Astrocyte (in vitro differentiated cells and primary cell): ENCODE results near the gene LRRC61. TPM values are rescaled to one million over a fixed set of nuclear protein-coding genes. Genes with fewer than 3 reads are reported as not detected.
"Not testable (repeated sequence)": the region's sequence is repeated elsewhere in the genome, so short reads cannot be mapped to it uniquely, and the experiment has no call there.

ENCODE experiments used
- DNase-seq: peaks from one replicate; pipeline ENCODE4 v3.0.0-alpha.2; 2010; ENCODE audit warnings: low read depth
- FAIRE-seq: peaks from 2 replicates; lab custom pipeline; 2011; peaks lifted over from hg19 to GRCh38; lab: Jason Lieb, UNC
- H2AFZ ChIP-seq: 2 replicates; pipeline ENCODE4 v1.6.0; 2012; ENCODE audit warnings: low read depth, low read length, inconsistent platforms
- H3K27ac ChIP-seq: 2 replicates; pipeline ENCODE4 v1.5.1; 2011; ENCODE audit warnings: low read depth, low read length, inconsistent platforms
- H3K27me3 ChIP-seq: 2 replicates; pipeline ENCODE4 v1.6.0; 2011; ENCODE audit warnings: low read length, inconsistent platforms; ENCODE audit not compliant: insufficient read depth
- H3K36me3 ChIP-seq: 2 replicates; pipeline ENCODE4 v1.5.1; 2011; ENCODE audit warnings: low read length, inconsistent platforms; ENCODE audit not compliant: insufficient read depth
- H3K4me1 ChIP-seq: 2 replicates; pipeline ENCODE4 v1.5.1; 2011; ENCODE audit warnings: low read length, inconsistent platforms; ENCODE audit not compliant: insufficient read depth
- H3K4me2 ChIP-seq: 2 replicates; pipeline ENCODE4 v1.6.0; 2012; ENCODE audit warnings: low read length, inconsistent platforms
- H3K4me3 ChIP-seq: 2 replicates; pipeline ENCODE4 v1.5.1; 2011; ENCODE audit warnings: low read depth, mild to moderate bottlenecking, low read length, inconsistent platforms; ENCODE audit not compliant: insufficient read depth
- H3K79me2 ChIP-seq: 2 replicates; pipeline ENCODE4 v1.6.0; 2012; ENCODE audit warnings: mild to moderate bottlenecking, low read length, inconsistent platforms; ENCODE audit not compliant: insufficient read depth
- H3K9ac ChIP-seq: 2 replicates; pipeline ENCODE4 v1.6.0; 2012; ENCODE audit warnings: mild to moderate bottlenecking, low read length, inconsistent platforms
- H3K9me3 ChIP-seq: 2 replicates; pipeline ENCODE4 v1.5.1; 2012; ENCODE audit warnings: low read depth, mild to moderate bottlenecking, low read length, inconsistent platforms; ENCODE audit not compliant: insufficient read depth
- H4K20me1 ChIP-seq: 2 replicates; pipeline ENCODE4 v1.6.0; 2012; ENCODE audit warnings: low read length, inconsistent platforms; ENCODE audit not compliant: insufficient read depth
- H3K27ac Mint-ChIP-seq: one replicate; pipeline ENCODE4 v1.8.0; 2021; ENCODE audit warnings: mild to moderate bottlenecking, mixed read lengths; ENCODE audit not compliant: unreplicated experiment
- H3K27me3 Mint-ChIP-seq: one replicate; pipeline ENCODE4 v1.8.0; 2021; ENCODE audit warnings: low read depth, mixed read lengths; ENCODE audit not compliant: unreplicated experiment
- H3K36me3 Mint-ChIP-seq: one replicate; pipeline ENCODE4 v1.8.0; 2021; ENCODE audit warnings: low read depth, mixed read lengths; ENCODE audit not compliant: unreplicated experiment
- H3K4me1 Mint-ChIP-seq: one replicate; pipeline ENCODE4 v1.8.0; 2021; ENCODE audit warnings: low read depth, mixed read lengths; ENCODE audit not compliant: unreplicated experiment
- H3K4me3 Mint-ChIP-seq: one replicate; pipeline ENCODE4 v1.8.0; 2021; ENCODE audit warnings: mild to moderate bottlenecking, moderate library complexity, mixed read lengths; ENCODE audit not compliant: unreplicated experiment
- H3K9me3 Mint-ChIP-seq: one replicate; pipeline ENCODE4 v1.8.0; 2021; ENCODE audit warnings: mild to moderate bottlenecking, mixed read lengths; ENCODE audit not compliant: unreplicated experiment
- total RNA-seq: library from RNA; stranded (reverse); gene quantifications from 2 replicates; pipeline ENCODE4 v1.2.1, GENCODE V29; 2021

Gene LRRC61
- total RNA-seq, 1 donor from 2014 or later: 0.45 TPM

DNA sequence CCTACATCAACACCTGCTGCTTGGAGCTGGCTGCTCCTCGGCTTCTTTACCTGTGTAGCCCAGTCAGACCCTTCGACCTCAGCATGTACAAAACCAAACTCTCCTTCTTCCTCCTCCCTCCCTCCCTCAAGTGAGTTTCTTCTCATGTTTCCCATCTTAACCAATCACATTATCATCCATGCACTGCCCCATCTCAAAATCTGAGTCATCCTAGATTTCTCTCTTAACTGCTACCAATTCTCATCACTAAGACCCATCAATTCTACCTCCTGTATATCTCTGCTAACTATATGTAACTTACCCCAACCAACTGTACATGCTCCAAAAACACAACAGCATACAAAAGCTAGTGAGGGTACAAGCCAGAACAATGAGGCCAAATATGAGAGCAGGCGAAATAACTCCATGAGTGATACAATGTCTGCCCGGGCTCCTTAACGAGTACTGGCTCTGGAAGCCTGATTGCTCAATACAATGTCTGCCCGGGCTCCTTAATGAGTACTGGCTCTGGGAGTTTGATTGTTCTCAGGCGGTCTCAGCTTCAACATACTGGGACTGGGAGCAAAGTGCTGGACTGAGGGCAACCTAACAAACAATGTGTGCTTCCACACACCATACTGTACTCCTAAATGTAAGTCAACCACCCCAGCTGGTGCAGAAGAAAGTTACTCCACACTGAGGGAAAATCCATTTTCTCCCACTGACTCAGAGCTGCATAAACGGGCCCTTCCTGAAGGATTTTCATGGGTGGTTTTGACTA is 18.5 kb upstream of the LRRC61 start:
- not testable (repeated sequence) for H3K36me3 Mint-ChIP-seq, H3K79me2 ChIP-seq, H3K27me3 Mint-ChIP-seq, H3K4me3 ChIP-seq, H3K27ac ChIP-seq, H3K27me3 ChIP-seq, DNase-seq, H3K4me3 Mint-ChIP-seq, H3K4me2 ChIP-seq, H4K20me1 ChIP-seq, H3K9me3 ChIP-seq, H3K4me1 ChIP-seq, FAIRE-seq, H3K27ac Mint-ChIP-seq, H2AFZ ChIP-seq, H3K36me3 ChIP-seq, H3K9me3 Mint-ChIP-seq, H3K9ac ChIP-seq
- H3K4me1 Mint-ChIP-seq: peaks cover 16% of the 10 kb centered on the region

DNA sequence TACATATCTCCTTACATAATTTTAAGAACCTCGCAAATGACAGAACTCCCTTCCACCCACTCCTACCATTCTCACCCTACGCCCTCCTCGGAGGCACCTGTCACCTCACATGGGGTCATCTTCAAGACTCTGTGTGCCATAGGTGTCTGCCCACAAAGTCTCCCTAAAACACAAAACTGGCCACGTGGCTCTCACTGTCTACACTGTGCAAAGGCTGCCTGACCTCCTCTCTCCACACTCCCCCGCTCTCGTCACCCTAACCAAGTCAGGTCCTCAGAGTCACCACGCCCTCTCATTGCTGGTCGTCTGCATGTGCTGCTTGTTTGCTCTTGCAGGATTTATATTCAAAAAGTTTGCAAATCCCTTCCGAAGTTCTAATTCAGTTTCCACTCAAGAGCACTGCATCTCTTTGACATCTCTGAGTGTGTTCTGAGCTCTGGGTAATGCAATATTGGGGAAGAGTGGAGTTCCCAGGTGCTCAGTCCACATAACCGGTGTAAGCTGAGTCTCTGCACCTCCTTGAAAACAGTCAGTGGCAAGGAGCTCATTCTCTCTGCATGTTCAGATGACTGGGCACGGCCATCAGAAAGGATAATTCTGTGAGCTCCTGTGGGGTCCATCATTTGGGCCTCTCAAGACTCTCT is 17.8 kb upstream of the LRRC61 start:
- H3K27ac Mint-ChIP-seq, H3K9me3 Mint-ChIP-seq: not testable (repeated sequence)

DNA sequence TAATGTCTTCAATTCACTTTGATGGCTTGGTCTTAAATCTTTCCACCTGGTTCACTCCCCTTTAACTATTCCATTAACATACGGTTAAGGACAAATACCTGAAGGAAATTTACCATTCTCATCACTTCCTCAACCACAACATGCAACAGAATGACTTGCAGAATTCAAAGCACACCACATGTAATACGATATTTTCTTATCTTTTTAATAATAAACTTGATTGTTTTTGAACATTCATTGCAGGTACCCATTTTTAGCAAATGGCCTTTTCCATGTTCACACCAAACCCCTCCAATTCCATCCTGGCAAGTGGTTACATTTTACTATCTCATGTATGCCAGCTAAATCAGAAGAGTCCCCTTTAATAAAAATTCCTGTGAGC is 17.3 kb upstream of the LRRC61 start:
- not testable (repeated sequence) for H3K4me1 ChIP-seq, H3K9me3 Mint-ChIP-seq, H3K27me3 ChIP-seq, H3K4me3 ChIP-seq, H3K36me3 ChIP-seq, H3K9ac ChIP-seq, H3K79me2 ChIP-seq, H3K4me3 Mint-ChIP-seq, H3K36me3 Mint-ChIP-seq, FAIRE-seq, H3K27me3 Mint-ChIP-seq, H2AFZ ChIP-seq, H3K4me2 ChIP-seq, H4K20me1 ChIP-seq, H3K27ac ChIP-seq, H3K9me3 ChIP-seq, DNase-seq, H3K27ac Mint-ChIP-seq
- peaks cover 16% of the 10 kb centered on the region for H3K4me1 Mint-ChIP-seq

More for the DNA sequence above, 17.8 kb upstream of the LRRC61 start:
- H3K4me2 ChIP-seq, H3K9ac ChIP-seq, DNase-seq, H3K79me2 ChIP-seq, H3K27ac ChIP-seq, H3K27me3 ChIP-seq, H3K4me3 Mint-ChIP-seq, H3K36me3 ChIP-seq, FAIRE-seq, H2AFZ ChIP-seq, H3K36me3 Mint-ChIP-seq, H3K4me3 ChIP-seq, H3K27me3 Mint-ChIP-seq, H3K4me1 ChIP-seq, H3K9me3 ChIP-seq, H4K20me1 ChIP-seq: not testable (repeated sequence)
- peaks cover 16% of the 10 kb centered on the region for H3K4me1 Mint-ChIP-seq

DNA sequence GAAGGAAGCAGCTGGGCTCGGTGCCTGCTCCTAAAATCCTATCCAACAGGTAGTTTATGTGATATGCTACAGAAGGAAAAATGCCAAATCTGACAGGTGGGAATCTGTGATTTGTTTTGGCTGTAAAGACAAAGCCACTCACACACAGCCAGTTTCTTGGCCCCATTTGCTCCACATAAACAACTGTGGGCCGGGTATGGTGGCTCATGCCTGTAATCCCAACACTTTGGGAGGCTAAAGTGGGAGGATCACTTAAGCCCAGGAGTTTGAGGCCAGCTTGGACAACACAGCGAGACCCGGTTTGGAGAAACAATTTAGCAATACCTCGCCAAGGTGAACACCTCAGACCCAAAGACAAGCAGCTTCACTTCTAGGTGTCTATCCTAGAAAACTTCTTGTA is 16.8 kb upstream of the LRRC61 start:
- not testable (repeated sequence) for H3K4me1 ChIP-seq, H3K27me3 ChIP-seq, H3K27ac Mint-ChIP-seq, H3K4me2 ChIP-seq, H4K20me1 ChIP-seq, H2AFZ ChIP-seq, H3K9me3 Mint-ChIP-seq, H3K27me3 Mint-ChIP-seq, H3K4me3 ChIP-seq, DNase-seq, H3K36me3 Mint-ChIP-seq, H3K36me3 ChIP-seq, H3K4me3 Mint-ChIP-seq, H3K79me2 ChIP-seq, H3K9ac ChIP-seq, FAIRE-seq, H3K9me3 ChIP-seq, H3K27ac ChIP-seq
- H3K4me1 Mint-ChIP-seq: peaks cover 16% of the 10 kb centered on the region
